ENCODE measurements around the gene ZNF419.

The ZNF419 gene

DNA sequence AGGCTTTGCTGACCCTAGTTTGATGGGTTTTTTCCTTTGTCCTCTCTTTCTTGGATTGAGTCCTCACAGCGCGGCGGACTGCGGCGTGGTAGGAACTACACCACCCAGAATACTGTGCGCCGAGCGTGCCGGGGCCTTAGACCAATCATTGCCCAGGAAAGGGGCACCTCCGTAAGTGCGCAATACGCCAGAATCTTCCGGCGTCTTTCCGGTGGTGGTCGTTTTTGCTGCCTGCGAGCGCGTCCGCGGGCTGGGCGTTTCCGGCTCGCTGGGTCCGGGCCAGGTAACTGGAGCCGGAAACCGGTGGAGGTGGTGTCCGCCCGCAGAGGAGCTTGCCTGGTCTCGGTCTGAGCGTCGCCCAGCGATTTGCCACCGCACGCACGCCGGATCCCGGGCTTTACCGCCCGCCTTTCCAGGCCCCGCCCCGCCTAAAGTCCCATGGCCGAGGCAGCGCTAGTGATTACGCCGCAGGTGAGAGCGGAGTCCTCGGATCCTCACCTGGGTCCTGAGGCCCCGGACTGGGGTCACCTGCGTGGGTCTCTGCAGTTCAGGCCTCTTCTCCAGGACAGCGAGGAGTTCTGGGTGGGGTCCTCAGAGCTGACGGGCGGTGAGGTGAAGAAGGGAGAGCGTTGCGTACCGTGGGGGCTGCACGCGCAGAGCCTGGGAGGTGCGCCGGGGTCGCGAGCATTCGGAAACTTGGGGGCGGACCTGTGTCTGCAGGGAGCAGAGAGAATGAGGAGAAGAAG lies 39.8 kb downstream of the ZNF419 start, which contains the start of gene ZNF549:
Gene ZNF549, plus strand, starts transcription at position 221 of the 746 bp plus-strand sequence. Its CDS starts 218 bp downstream, at position 439.
- peak; percentile 76 to 79 for DNase-seq (ENCODE audit: low read depth in 1 of 2, low spot score in 1 of 2)

DNA sequence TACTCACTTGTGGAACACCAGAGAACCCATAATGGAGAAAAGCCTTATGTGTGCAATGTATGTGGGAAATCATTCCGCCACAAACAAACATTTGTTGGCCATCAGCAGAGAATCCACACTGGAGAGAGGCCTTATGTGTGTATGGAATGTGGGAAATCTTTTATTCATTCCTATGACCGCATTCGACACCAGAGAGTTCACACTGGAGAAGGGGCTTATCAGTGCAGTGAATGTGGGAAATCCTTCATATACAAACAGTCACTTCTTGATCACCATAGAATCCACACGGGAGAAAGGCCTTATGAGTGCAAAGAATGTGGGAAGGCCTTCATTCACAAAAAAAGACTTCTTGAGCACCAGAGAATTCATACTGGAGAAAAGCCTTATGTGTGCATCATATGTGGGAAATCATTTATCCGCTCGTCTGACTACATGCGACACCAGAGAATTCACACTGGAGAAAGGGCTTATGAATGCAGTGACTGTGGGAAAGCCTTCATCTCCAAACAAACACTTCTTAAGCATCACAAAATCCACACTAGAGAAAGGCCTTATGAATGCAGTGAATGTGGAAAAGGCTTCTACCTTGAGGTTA lies 50.5 kb downstream of the ZNF419 start:
- no peak for DNase-seq (ENCODE audit: low read depth in 1 of 2, low spot score in 1 of 2)
